HCT116 (cell line): ENCODE results near the gene CNTNAP5. TPM values are rescaled to one million over a fixed set of nuclear protein-coding genes. Genes with fewer than 3 reads are reported as not detected.

Experiments used
- ATAC-seq: fragments of 200-7000 bp; cut with Tn5 transposase; 2 replicates; pipeline ENCODE4 v1.9.1; 2020; ENCODE audit warnings: mild to moderate bottlenecking, moderate library complexity
- BruUV-seq: library from RNA; stranded (reverse); fragments of 400-500 nt; replicated peaks from 2 replicates; lab custom pipeline; 2021; lab: Mats Ljungman, UMichigan
- CTCF ChIA-PET: fragments of 300-600 bp; sonication (Branson Sonifier 250); formaldehyde crosslinking; loops from one replicate; lab custom pipeline; 2021; ENCODE audit warnings: antibody characterized with exemption; lab: Charles Lee
- POLR2A ChIA-PET: fragments of 300-600, 350-600 bp; sonication (Branson Sonifier 250); formaldehyde crosslinking; loops from one replicate; lab custom pipeline; 2021; ENCODE audit warnings: antibody characterized with exemption; lab: Charles Lee
- RAD21 ChIA-PET, 2 experiments: fragments of 300-600 bp; sonication (Branson Sonifier 250); formaldehyde crosslinking; loops; one replicate each; lab custom pipeline; 2023; ENCODE audit warnings: low total read pairs in 2 of 2; ENCODE audit not compliant: uncharacterized antibody in 2 of 2, unreplicated experiment in 2 of 2, low non-redundant PET in 1 of 2; lab: Charles Lee
- DNase-seq: peaks from one replicate; pipeline ENCODE4 v3.0.0-alpha.2; 2010; ENCODE audit warnings: low read depth, low spot score
- H2AFZ ChIP-seq: fragments of 200-600 bp; shearing (Covaris generic), sonication (generic); 2 replicates; pipeline ENCODE4 v1.6.1; 2017; ENCODE audit warnings: low read depth, mixed run types, mixed read lengths, antibody characterized with exemption, low read length; ENCODE audit not compliant: poor library complexity, severe bottlenecking
- H3K27ac ChIP-seq: 2 replicates; pipeline ENCODE4 v1.5.1; 2012; ENCODE audit warnings: low read depth, low read length
- H3K27me3 ChIP-seq: fragments of 200-600 bp; sonication (generic); 2 replicates; pipeline ENCODE4 v1.6.1; 2016; ENCODE audit warnings: mixed run types, low read length, mixed read lengths; ENCODE audit not compliant: insufficient read depth
- H3K36me3 ChIP-seq, 2 experiments: fragments of 200-500 bp in 1 of 2; fragments of 200-600 bp in 1 of 2; sonication (Bioruptor generic) in 1 of 2; sonication (generic) in 1 of 2; 2 replicates each; pipeline versions ENCODE4 v1.5.1 to v1.6.1; 2014 to 2016; ENCODE audit warnings: low read length in 2 of 2, inconsistent platforms in 1 of 2, mixed read lengths in 1 of 2, mixed run types in 1 of 2; ENCODE audit not compliant: insufficient read depth in 2 of 2, control insufficient read depth in 1 of 2
- H3K4me1 ChIP-seq, 2 experiments: fragments of 200-600 bp in 1 of 2; sonication (generic) in 1 of 2; 2 replicates each; pipeline versions ENCODE4 v1.5.1 to v1.6.1; 2012 to 2017; ENCODE audit warnings: low read length in 2 of 2, inconsistent platforms in 1 of 2, mild to moderate bottlenecking in 1 of 2, mixed read lengths in 1 of 2, mixed run types in 1 of 2, moderate library complexity in 1 of 2; ENCODE audit not compliant: insufficient read depth in 2 of 2, control insufficient read depth in 1 of 2
- H3K4me2 ChIP-seq: fragments of 200-600 bp; sonication (generic); 2 replicates; pipeline ENCODE4 v1.6.1; 2017; ENCODE audit warnings: mixed run types, low read length, mixed read lengths
- H3K4me3 ChIP-seq, 2 experiments: fragments of 200-600 bp in 1 of 2; sonication (generic) in 1 of 2; replicated peaks in 1 of 2; 2 replicates each; pipeline ENCODE4 v1.5.1; 2011 to 2016; ENCODE audit warnings: low read length in 2 of 2, control low read depth in 1 of 2, low read depth in 1 of 2, mild to moderate bottlenecking in 1 of 2, mixed read lengths in 1 of 2, mixed run types in 1 of 2
- H3K79me2 ChIP-seq: fragments of 200-600 bp; sonication (generic); 2 replicates; pipeline ENCODE4 v1.6.1; 2017; ENCODE audit warnings: mild to moderate bottlenecking, mixed run types, low read length, moderate library complexity, mixed read lengths; ENCODE audit not compliant: insufficient read depth
- H3K9ac ChIP-seq: fragments of 200-600 bp; sonication (generic); 2 replicates; pipeline ENCODE4 v1.6.1; 2016; ENCODE audit warnings: low read length, mixed read lengths
- H3K9me2 ChIP-seq: fragments of 200-600 bp; sonication (generic), shearing (Covaris generic); 2 replicates; pipeline ENCODE4 v1.6.1; 2017; ENCODE audit warnings: mixed run types, mild to moderate bottlenecking, moderate library complexity; ENCODE audit not compliant: insufficient read depth
- H3K9me3 ChIP-seq, 2 experiments: fragments of 200-500 bp in 1 of 2; fragments of 200-600 bp in 1 of 2; sonication (Bioruptor generic) in 1 of 2; sonication (generic) in 1 of 2; 2 replicates each; pipeline ENCODE4 v1.6.1; 2014 to 2017; ENCODE audit warnings: low read length in 2 of 2, mixed read lengths in 2 of 2, inconsistent platforms in 1 of 2, low read depth in 1 of 2, mild to moderate bottlenecking in 1 of 2, mixed run types in 1 of 2, moderate library complexity in 1 of 2; ENCODE audit not compliant: control insufficient read depth in 1 of 2, insufficient read depth in 1 of 2
- H4K20me1 ChIP-seq: fragments of 200-600 bp; sonication (generic), shearing (Covaris generic); 2 replicates; pipeline ENCODE4 v1.6.1; 2017; ENCODE audit warnings: mixed run types, mild to moderate bottlenecking, moderate library complexity; ENCODE audit not compliant: insufficient read depth
- CBX3 ChIP-seq: IDR thresholded peaks from 2 replicates; pipeline ENCODE4 v1.6.1; 2012; ENCODE audit warnings: low read depth
- CEBPB ChIP-seq: IDR thresholded peaks from 2 replicates; pipeline ENCODE4 v1.6.1; 2012; ENCODE audit warnings: low read depth
- EGR1 ChIP-seq: IDR thresholded peaks from 2 replicates; pipeline ENCODE4 v1.6.1; 2012; ENCODE audit warnings: low read depth
- EZH2 ChIP-seq: fragments of 200-600 bp; sonication (generic); IDR thresholded peaks from 2 replicates; pipeline ENCODE4 v1.6.1; 2017; ENCODE audit warnings: antibody characterized with exemption, mixed run types
- EZH2phosphoT487 ChIP-seq: fragments of 200-600 bp; IDR thresholded peaks from 2 replicates; pipeline ENCODE4 v1.6.1; 2018; ENCODE audit warnings: antibody characterized with exemption, borderline replicate concordance
- POLR2AphosphoS5 ChIP-seq: IDR thresholded peaks from 2 replicates; pipeline ENCODE4 v1.6.1; 2011; ENCODE audit warnings: mild to moderate bottlenecking, low read depth, low read length, moderate library complexity
- RAD21 ChIP-seq: IDR thresholded peaks from 2 replicates; pipeline ENCODE4 v1.6.1; 2012; ENCODE audit warnings: low read depth, mild to moderate bottlenecking
- SIN3A ChIP-seq: IDR thresholded peaks from 2 replicates; pipeline ENCODE4 v1.6.1; 2012; ENCODE audit warnings: low read depth
- SP1 ChIP-seq: IDR thresholded peaks from 2 replicates; pipeline ENCODE4 v1.6.1; 2012; ENCODE audit warnings: low read depth
- SRF ChIP-seq: IDR thresholded peaks from 2 replicates; pipeline ENCODE4 v1.6.1; 2012; ENCODE audit warnings: low read depth
- TCF7L2 ChIP-seq: IDR thresholded peaks from 2 replicates; pipeline ENCODE4 v1.7.0; 2011; ENCODE audit warnings: borderline replicate concordance, inconsistent platforms; ENCODE audit not compliant: insufficient read depth, insufficient read length; ENCODE audit errors: extremely low read depth
- YY1 ChIP-seq: IDR thresholded peaks from 2 replicates; pipeline ENCODE4 v1.6.1; 2011; ENCODE audit warnings: low read length, low read depth, moderate library complexity, mild to moderate bottlenecking; ENCODE audit not compliant: insufficient replicate concordance; ENCODE audit errors: extremely low read depth
- intact Hi-C: fragments of 100-400 bp; cut with micrococcal nuclease; formaldehyde crosslinking; loops from 2 replicates; pipeline ENCODE4 v1.10.0; 2022
- total RNA-seq: library from RNA; stranded (reverse); gene quantifications from one replicate; pipeline ENCODE4 v1.2.1, GENCODE V29; 2021; ENCODE audit not compliant: unreplicated experiment
- TF ChIP-seq, protein P1 (sequence below): IDR thresholded peaks from 2 replicates; pipeline ENCODE4 v1.6.1; 2012; ENCODE audit warnings: low read depth
- TF ChIP-seq, protein P2 (sequence below), 3 experiments: fragments of 200-600 bp in 1 of 3; sonication (generic) in 1 of 3; IDR thresholded peaks in 2 of 3; conservative IDR thresholded peaks in 1 of 3; 2 replicates each; pipeline ENCODE4 v1.5.1; 2012 to 2017; ENCODE audit warnings: low read depth in 2 of 3, low read length in 2 of 3, antibody characterized with exemption in 1 of 3, borderline replicate concordance in 1 of 3, control low read depth in 1 of 3, mild to moderate bottlenecking in 1 of 3, mixed read lengths in 1 of 3, mixed run types in 1 of 3, moderate library complexity in 1 of 3; ENCODE audit not compliant: insufficient read depth in 1 of 3
- TF ChIP-seq, protein P3 (sequence below): IDR thresholded peaks from 2 replicates; pipeline ENCODE4 v1.6.1; 2012

CNTNAP5 gene
- total RNA-seq, 1 experiment from 2014 or later: not detected

DNA sequence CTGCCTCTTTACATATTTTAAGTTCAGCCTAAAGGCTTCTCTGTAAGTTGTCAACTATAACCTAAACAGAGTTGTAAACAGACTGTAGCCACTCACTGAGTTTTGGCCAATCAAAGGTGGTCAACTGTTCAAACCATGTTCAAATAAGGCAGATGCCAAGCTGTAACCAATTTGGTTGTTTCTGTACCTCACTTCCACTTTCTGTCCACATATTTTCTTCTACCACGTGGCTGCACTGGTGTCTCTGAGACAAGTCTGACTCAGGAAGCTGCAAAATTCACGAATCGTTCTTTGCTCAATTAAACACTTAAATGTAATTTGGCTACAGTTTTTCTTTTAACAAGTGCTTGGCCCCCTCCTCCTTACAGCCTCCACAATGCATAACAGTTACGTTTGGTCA is 555.2 kb downstream of the CNTNAP5 start (continued):
- TF ChIP-seq, protein P1, sequence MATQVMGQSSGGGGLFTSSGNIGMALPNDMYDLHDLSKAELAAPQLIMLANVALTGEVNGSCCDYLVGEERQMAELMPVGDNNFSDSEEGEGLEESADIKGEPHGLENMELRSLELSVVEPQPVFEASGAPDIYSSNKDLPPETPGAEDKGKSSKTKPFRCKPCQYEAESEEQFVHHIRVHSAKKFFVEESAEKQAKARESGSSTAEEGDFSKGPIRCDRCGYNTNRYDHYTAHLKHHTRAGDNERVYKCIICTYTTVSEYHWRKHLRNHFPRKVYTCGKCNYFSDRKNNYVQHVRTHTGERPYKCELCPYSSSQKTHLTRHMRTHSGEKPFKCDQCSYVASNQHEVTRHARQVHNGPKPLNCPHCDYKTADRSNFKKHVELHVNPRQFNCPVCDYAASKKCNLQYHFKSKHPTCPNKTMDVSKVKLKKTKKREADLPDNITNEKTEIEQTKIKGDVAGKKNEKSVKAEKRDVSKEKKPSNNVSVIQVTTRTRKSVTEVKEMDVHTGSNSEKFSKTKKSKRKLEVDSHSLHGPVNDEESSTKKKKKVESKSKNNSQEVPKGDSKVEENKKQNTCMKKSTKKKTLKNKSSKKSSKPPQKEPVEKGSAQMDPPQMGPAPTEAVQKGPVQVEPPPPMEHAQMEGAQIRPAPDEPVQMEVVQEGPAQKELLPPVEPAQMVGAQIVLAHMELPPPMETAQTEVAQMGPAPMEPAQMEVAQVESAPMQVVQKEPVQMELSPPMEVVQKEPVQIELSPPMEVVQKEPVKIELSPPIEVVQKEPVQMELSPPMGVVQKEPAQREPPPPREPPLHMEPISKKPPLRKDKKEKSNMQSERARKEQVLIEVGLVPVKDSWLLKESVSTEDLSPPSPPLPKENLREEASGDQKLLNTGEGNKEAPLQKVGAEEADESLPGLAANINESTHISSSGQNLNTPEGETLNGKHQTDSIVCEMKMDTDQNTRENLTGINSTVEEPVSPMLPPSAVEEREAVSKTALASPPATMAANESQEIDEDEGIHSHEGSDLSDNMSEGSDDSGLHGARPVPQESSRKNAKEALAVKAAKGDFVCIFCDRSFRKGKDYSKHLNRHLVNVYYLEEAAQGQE: no peak
- no peak for TF ChIP-seq RAD21
- TF ChIP-seq, protein P2, sequence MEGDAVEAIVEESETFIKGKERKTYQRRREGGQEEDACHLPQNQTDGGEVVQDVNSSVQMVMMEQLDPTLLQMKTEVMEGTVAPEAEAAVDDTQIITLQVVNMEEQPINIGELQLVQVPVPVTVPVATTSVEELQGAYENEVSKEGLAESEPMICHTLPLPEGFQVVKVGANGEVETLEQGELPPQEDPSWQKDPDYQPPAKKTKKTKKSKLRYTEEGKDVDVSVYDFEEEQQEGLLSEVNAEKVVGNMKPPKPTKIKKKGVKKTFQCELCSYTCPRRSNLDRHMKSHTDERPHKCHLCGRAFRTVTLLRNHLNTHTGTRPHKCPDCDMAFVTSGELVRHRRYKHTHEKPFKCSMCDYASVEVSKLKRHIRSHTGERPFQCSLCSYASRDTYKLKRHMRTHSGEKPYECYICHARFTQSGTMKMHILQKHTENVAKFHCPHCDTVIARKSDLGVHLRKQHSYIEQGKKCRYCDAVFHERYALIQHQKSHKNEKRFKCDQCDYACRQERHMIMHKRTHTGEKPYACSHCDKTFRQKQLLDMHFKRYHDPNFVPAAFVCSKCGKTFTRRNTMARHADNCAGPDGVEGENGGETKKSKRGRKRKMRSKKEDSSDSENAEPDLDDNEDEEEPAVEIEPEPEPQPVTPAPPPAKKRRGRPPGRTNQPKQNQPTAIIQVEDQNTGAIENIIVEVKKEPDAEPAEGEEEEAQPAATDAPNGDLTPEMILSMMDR (IDR thresholded peaks at IDR 0.05 in 2 of 3, conservative IDR thresholded peaks at IDR 0.05 in 1 of 3; ENCODE audit: borderline replicate concordance in 1 of 3, insufficient read depth in 1 of 3, low read depth in 2 of 3, low read length in 2 of 3): no peak

DNA sequence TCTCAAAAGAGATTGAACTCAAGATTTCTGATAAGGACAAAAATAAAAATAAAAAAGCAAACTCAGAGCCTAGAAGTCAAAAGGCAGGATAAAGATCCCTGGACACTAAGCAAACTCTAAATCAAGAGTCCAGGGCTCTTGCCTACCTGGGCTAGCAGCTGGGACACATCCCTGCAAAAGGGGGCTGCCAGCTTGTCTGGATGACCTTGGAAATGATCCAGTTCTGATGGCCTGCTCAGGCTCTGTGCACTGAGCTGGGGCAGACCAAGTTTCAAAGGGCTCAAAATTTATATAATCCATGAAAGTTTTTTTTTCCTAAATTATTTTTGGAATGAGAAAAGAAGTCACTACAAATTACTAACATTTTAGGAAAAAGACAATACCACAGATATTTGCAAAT is 557.3 kb downstream of the CNTNAP5 start:
- no peak overlapping the region for H3K4me3 ChIP-seq
- H4K20me1 ChIP-seq: no peaks in the 10 kb centered on the region
- H3K4me1 ChIP-seq: no peaks in the 10 kb centered on the region
- no peak overlapping the region for H2AFZ ChIP-seq
- TF ChIP-seq EZH2phosphoT487 (no peak), CEBPB (no peak), SP1 (no peak), POLR2AphosphoS5 (no peak), CBX3 (no peak), YY1 (no peak), SIN3A (no peak), TCF7L2 (no peak), EGR1 (no peak), SRF (no peak), EZH2 (no peak)
- TF ChIP-seq, protein P1: no peak
- TF ChIP-seq, protein P3, sequence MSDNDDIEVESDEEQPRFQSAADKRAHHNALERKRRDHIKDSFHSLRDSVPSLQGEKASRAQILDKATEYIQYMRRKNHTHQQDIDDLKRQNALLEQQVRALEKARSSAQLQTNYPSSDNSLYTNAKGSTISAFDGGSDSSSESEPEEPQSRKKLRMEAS: no peak
- H3K9me2 ChIP-seq: no peaks in the 10 kb centered on the region
- no peaks in the 10 kb centered on the region for H3K27me3 ChIP-seq
- ChIA-PET RAD21 (no interaction called here), POLR2A (no interaction called here), CTCF (no interaction called here)
- H3K79me2 ChIP-seq: no peaks in the 10 kb centered on the region
- H3K9me3 ChIP-seq: peaks cover 11 to 14% of the 10 kb centered on the region in 2 experiments; a peak in 2 of 4 replicates
- no TSS peak for BruUV-seq
- ATAC-seq: no peak
- H3K36me3 ChIP-seq: no peaks in the 10 kb centered on the region
- H3K4me2 ChIP-seq: no peak overlapping the region
- no peak overlapping the region for H3K9ac ChIP-seq
- intact Hi-C loops: no loop called here
- H3K27ac ChIP-seq: no peak overlapping the region
- no peak for DNase-seq
